Measurements from ENCODE around the gene DUSP11. TPM values are rescaled to one million over a fixed set of nuclear protein-coding genes. Genes with fewer than 3 reads are reported as not detected.
A peak's percentile ranks its signal among the peaks of the same experiment; 100 is the strongest.

The DUSP11 gene
- total and polyA plus RNA-seq, 2 of the 13 experiments (the other 11 are each of a cell fraction or from before 2014, with no cell fraction given), result 30.5 to 36.2 TPM

DNA sequence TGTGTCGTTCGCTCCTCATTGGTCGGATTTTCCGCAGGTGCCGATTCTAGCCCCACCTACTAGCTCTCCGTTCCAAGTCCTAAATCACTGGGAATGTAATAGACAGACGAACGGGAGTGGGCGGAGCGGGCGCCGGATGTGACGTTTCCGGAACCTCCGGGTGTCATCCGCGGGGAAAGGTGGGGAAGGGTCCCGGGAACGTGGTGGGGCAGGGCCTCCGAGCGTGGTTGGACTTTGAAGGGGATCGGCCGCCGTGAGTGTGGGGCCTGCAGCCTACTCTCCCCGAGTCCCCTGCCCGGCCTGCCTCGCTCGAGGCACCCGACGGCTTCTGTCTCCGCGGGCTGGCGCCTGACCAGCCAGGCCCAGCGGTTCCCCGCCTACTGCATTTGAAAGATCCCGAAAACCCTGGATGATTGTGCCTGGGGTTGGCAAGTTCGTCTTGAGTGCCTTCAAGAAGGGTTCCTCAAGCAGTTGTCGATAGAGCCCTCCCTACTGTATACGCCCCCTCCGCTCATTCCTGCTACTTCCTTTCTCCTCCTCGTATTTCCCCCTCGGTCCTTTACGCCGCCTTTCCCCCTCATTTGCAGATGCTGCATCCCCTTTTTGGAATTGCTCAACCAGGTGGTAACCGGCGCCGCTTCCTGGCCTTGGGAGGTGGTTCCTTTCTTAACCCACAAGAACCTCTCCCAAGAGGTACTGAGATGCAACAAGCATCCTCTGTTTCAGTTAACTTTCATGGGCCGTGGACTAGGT lies 49.1 kb upstream of the DUSP11 start, which contains the start of gene STAMBP (continued):
- no peak; the same call in 1 of the 2 replicates for TF ChIP-seq ZNF263 (CRISPR knock-in tag; IDR thresholded peaks at IDR 0.05)
- no peak for TF ChIP-seq RBM22 (optimal IDR thresholded peaks at IDR 0.05; ENCODE audit: low read length)
- TF ChIP-seq DMAP1 (CRISPR knock-in tag; IDR thresholded peaks at IDR 0.05), result peak; percentile 67; the same call in 1 of the 2 replicates
- TF ChIP-seq ONECUT2 (CRISPR knock-in tag; IDR thresholded peaks at IDR 0.05), result no peak
- TF ChIP-seq, protein P1, sequence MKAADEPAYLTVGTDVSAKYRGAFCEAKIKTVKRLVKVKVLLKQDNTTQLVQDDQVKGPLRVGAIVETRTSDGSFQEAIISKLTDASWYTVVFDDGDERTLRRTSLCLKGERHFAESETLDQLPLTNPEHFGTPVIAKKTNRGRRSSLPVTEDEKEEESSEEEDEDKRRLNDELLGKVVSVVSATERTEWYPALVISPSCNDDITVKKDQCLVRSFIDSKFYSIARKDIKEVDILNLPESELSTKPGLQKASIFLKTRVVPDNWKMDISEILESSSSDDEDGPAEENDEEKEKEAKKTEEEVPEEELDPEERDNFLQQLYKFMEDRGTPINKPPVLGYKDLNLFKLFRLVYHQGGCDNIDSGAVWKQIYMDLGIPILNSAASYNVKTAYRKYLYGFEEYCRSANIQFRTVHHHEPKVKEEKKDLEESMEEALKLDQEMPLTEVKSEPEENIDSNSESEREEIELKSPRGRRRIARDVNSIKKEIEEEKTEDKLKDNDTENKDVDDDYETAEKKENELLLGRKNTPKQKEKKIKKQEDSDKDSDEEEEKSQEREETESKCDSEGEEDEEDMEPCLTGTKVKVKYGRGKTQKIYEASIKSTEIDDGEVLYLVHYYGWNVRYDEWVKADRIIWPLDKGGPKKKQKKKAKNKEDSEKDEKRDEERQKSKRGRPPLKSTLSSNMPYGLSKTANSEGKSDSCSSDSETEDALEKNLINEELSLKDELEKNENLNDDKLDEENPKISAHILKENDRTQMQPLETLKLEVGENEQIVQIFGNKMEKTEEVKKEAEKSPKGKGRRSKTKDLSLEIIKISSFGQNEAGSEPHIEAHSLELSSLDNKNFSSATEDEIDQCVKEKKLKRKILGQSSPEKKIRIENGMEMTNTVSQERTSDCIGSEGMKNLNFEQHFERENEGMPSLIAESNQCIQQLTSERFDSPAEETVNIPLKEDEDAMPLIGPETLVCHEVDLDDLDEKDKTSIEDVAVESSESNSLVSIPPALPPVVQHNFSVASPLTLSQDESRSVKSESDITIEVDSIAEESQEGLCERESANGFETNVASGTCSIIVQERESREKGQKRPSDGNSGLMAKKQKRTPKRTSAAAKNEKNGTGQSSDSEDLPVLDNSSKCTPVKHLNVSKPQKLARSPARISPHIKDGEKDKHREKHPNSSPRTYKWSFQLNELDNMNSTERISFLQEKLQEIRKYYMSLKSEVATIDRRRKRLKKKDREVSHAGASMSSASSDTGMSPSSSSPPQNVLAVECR (CRISPR knock-in tag; IDR thresholded peaks at IDR 0.05; ENCODE audit: borderline replicate concordance), result peak; percentile 98
- peak; percentile 91 for TF ChIP-seq ARID2 (CRISPR knock-in tag; IDR thresholded peaks at IDR 0.05; ENCODE audit: borderline replicate concordance)
- TF ChIP-seq ZNF232 (CRISPR knock-in tag; IDR thresholded peaks at IDR 0.05; ENCODE audit: borderline replicate concordance), result peak; percentile 70
- peak; percentile 80; the same call in 1 of the 2 replicates for TF ChIP-seq ZNF605 (CRISPR knock-in tag; IDR thresholded peaks at IDR 0.05)
- TF ChIP-seq KDM1A (CRISPR knock-in tag; IDR thresholded peaks at IDR 0.05), result 0 out of 2 replicates have a peak, but pooled peaks have one; percentile 30
- TF ChIP-seq FOXO1 (CRISPR knock-in tag; IDR thresholded peaks at IDR 0.05), result peak; percentile 49; the same call in 1 of the 2 replicates
- TF ChIP-seq ZNF501 (CRISPR knock-in tag; IDR thresholded peaks at IDR 0.05), result peak; percentile 85
- TF ChIP-seq PHF20 (CRISPR knock-in tag; IDR thresholded peaks at IDR 0.05), result peak; percentile 96
- TF ChIP-seq CC2D1A (CRISPR knock-in tag; IDR thresholded peaks at IDR 0.05), result no peak
- no peak for TF ChIP-seq SMAD9 (CRISPR knock-in tag; IDR thresholded peaks at IDR 0.05)
- TF ChIP-seq HOXA5 (CRISPR knock-in tag; IDR thresholded peaks at IDR 0.05), result peak; percentile 71; the same call in 1 of the 2 replicates
- TF ChIP-seq ZNF33B (CRISPR knock-in tag; IDR thresholded peaks at IDR 0.05), result no peak; the same call in 1 of the 2 replicates
- peak; percentile 88 for TF ChIP-seq HOXA3 (CRISPR knock-in tag; IDR thresholded peaks at IDR 0.05)
- TF ChIP-seq ZNF136 (CRISPR knock-in tag; IDR thresholded peaks at IDR 0.05; ENCODE audit: low read depth), result 0 out of 2 replicates have a peak, but pooled peaks have one; percentile 33
- TF ChIP-seq ZNF598 (CRISPR knock-in tag; IDR thresholded peaks at IDR 0.05; ENCODE audit: borderline replicate concordance), result no peak; the same call in 1 of the 2 replicates
- no peak for TF ChIP-seq ZNF460 (CRISPR knock-in tag; IDR thresholded peaks at IDR 0.05; ENCODE audit: borderline replicate concordance)
- TF ChIP-seq EEA1 (CRISPR knock-in tag; IDR thresholded peaks at IDR 0.05; ENCODE audit: borderline replicate concordance), result peak; percentile 90; the same call in 1 of the 2 replicates
- TF ChIP-seq, protein P2, sequence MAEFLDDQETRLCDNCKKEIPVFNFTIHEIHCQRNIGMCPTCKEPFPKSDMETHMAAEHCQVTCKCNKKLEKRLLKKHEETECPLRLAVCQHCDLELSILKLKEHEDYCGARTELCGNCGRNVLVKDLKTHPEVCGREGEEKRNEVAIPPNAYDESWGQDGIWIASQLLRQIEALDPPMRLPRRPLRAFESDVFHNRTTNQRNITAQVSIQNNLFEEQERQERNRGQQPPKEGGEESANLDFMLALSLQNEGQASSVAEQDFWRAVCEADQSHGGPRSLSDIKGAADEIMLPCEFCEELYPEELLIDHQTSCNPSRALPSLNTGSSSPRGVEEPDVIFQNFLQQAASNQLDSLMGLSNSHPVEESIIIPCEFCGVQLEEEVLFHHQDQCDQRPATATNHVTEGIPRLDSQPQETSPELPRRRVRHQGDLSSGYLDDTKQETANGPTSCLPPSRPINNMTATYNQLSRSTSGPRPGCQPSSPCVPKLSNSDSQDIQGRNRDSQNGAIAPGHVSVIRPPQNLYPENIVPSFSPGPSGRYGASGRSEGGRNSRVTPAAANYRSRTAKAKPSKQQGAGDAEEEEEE (CRISPR knock-in tag; IDR thresholded peaks at IDR 0.05; ENCODE audit: borderline replicate concordance), result no peak
- TF ChIP-seq, protein P3, sequence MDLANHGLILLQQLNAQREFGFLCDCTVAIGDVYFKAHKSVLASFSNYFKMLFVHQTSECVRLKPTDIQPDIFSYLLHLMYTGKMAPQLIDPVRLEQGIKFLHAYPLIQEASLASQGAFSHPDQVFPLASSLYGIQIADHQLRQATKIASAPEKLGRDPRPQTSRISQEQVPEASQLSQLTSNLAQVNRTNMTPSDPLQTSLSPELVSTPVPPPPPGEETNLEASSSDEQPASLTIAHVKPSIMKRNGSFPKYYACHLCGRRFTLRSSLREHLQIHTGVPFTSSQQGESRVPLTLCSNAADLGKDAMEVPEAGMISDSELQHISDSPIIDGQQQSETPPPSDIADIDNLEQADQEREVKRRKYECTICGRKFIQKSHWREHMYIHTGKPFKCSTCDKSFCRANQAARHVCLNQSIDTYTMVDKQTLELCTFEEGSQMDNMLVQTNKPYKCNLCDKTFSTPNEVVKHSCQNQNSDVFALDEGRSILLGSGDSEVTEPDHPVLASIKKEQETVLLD (CRISPR knock-in tag; IDR thresholded peaks at IDR 0.05; ENCODE audit: low read depth), result no peak
